Body of pancreas (tissue), 4 donors: ENCODE results near the gene CXCL11.
"Not testable (repeated sequence)": the region's sequence is repeated elsewhere in the genome, so short reads cannot be mapped to it uniquely, and the experiment has no call there.

Experiments
- POLR2A ChIP-seq, 3 donors: fragments of 450-650 bp; IDR thresholded peaks; one replicate each; pipeline ENCODE4 v1.6.1; 2016; ENCODE audit warnings: antibody characterized with exemption in 3 of 3, mild to moderate bottlenecking in 2 of 3
- TF ChIP-seq, protein P1 (sequence below), 7 experiments: fragments of 450-650 bp in 4 of 7; fragments of 200-600 bp in 3 of 7; sonication (generic) in 3 of 7; IDR thresholded peaks; one replicate each; pipeline ENCODE4 v1.5.1; 2016 to 2019; ENCODE audit warnings: antibody characterized with exemption in 7 of 7

DNA sequence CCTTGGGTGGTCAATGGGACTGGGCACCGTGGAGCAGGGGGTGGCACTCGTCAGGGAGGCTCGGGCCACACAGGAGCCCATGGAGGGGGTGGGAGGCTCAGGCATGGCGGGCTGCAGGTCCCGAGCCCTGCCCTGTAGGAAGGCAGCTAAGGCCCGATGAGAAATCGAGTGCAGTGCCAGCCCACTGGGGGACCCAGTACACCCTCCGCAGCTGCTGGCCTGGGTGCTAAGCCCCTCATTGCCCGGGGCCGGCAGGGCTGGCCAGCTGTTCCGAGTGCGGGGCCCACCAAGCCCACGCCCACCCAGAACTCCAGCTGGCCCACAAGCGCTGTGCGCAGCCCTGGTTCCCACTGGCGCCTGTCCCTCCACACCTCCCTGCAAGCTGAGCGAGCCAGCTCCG is 7.4 kb upstream of the CXCL11 start:
- TF ChIP-seq, protein P1, sequence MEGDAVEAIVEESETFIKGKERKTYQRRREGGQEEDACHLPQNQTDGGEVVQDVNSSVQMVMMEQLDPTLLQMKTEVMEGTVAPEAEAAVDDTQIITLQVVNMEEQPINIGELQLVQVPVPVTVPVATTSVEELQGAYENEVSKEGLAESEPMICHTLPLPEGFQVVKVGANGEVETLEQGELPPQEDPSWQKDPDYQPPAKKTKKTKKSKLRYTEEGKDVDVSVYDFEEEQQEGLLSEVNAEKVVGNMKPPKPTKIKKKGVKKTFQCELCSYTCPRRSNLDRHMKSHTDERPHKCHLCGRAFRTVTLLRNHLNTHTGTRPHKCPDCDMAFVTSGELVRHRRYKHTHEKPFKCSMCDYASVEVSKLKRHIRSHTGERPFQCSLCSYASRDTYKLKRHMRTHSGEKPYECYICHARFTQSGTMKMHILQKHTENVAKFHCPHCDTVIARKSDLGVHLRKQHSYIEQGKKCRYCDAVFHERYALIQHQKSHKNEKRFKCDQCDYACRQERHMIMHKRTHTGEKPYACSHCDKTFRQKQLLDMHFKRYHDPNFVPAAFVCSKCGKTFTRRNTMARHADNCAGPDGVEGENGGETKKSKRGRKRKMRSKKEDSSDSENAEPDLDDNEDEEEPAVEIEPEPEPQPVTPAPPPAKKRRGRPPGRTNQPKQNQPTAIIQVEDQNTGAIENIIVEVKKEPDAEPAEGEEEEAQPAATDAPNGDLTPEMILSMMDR (IDR thresholded peaks at IDR 0.05): not testable (repeated sequence)
- TF ChIP-seq POLR2A (IDR thresholded peaks at IDR 0.05): not testable (repeated sequence)
